GM11168 (cell line): ENCODE results near the gene ZNF415.

Experiments used
- in situ Hi-C: fragments of 300-500 bp; cut with MboI; formaldehyde crosslinking; loops from one replicate; pipeline ENCODE4 v1.12.0; 2022; ENCODE audit warnings: low sequenced_read_pairs; ENCODE audit not compliant: unreplicated experiment

The ZNF415 gene

DNA sequence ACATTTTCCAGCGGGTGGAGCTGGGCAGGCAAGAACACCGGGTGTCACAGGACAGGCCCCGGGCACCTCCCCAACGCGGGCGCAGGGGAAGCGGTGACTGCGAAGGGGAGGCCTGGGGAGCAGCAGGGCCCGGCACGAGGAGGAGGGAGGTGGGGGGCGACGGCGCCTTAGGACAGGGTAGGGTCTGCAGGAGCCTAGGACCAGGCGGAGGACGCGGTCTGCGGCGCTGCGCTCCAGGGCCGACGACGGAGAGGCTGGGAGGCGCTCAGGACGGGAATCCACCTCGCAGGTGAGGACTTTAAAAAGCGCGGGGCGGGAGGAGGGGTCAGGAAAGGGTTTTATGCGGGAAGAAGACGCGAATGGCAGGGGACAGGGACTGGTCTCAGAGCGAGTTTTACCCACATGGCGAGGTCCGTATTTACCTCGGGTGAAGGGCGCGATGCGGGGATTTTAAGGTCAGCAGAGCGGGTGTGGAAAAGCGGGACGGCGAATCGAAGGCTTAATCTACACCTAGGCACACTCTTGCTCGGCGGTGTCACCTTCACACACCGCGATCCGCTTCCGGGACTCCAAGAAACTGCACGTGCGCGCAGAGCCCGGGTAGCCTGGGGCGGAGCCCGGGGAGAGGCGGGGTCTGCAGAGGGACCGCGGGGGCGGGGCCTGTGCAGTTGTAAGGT is 74.7 kb downstream of the ZNF415 start:
- in situ Hi-C loops: no loop called here
